Measurements from ENCODE around the gene POU2F1.

Gene POU2F1

GRCh38 chr1:167220537-167221125 lies at the start of gene POU2F1:
Gene POU2F1 (plus strand): TSS chr1:167220886. CDS start chr1:167220898, 12 bp downstream.
- DNase-seq: peak; percentile 92

GRCh38 chr1:167171286-167171929 lies 49.3 kb upstream of the POU2F1 start:
- no peak for DNase-seq

- no peak for DNase-seq
Measured at GRCh38 chr1:167173516-167174184, 47.0 kb upstream of the POU2F1 start.

GRCh38 chr1:167175901-167176300 lies 44.8 kb upstream of the POU2F1 start:
- no peak for DNase-seq

- no peak for DNase-seq
Measured at GRCh38 chr1:167178831-167179230, 41.9 kb upstream of the POU2F1 start.

GRCh38 chr1:167182571-167183320 lies 37.9 kb upstream of the POU2F1 start:
- DNase-seq: no peak

- no peak for DNase-seq
Measured at GRCh38 chr1:167184081-167184480, 36.6 kb upstream of the POU2F1 start.

GRCh38 chr1:167185062-167185461 lies 35.6 kb upstream of the POU2F1 start:
- no peak for DNase-seq

GRCh38 chr1:167185974-167186657 lies 34.6 kb upstream of the POU2F1 start:
- DNase-seq: no peak

- DNase-seq: no peak
Measured at GRCh38 chr1:167186771-167187170, 33.9 kb upstream of the POU2F1 start.

- no peak for DNase-seq
Measured at GRCh38 chr1:167190747-167191237, 29.9 kb upstream of the POU2F1 start.

GRCh38 chr1:167191958-167192357 lies 28.7 kb upstream of the POU2F1 start:
- no peak for DNase-seq

- no peak for DNase-seq
Measured at GRCh38 chr1:167194182-167194581, 26.5 kb upstream of the POU2F1 start.

- DNase-seq: peak; percentile 47
Measured at GRCh38 chr1:167196166-167196565, 24.5 kb upstream of the POU2F1 start.

- DNase-seq: no peak
Measured at GRCh38 chr1:167197236-167197635, 23.4 kb upstream of the POU2F1 start.

GRCh38 chr1:167197692-167198091 lies 23.0 kb upstream of the POU2F1 start:
- DNase-seq: no peak

- DNase-seq: no peak
Measured at GRCh38 chr1:167198518-167199133, 22.1 kb upstream of the POU2F1 start.

- DNase-seq: no peak
Measured at GRCh38 chr1:167199656-167200055, 21.0 kb upstream of the POU2F1 start.

- no peak for DNase-seq
Measured at GRCh38 chr1:167200272-167200671, 20.4 kb upstream of the POU2F1 start.

GRCh38 chr1:167200749-167201148 lies 19.9 kb upstream of the POU2F1 start:
- no peak for DNase-seq

GRCh38 chr1:167202049-167202448 lies 18.6 kb upstream of the POU2F1 start:
- no peak for DNase-seq

Data from NCI-H226 (cell line).